ENCODE results near the gene DNMBP.

- TF ChIP-seq SUZ12 (IDR thresholded peaks at IDR 0.05; ENCODE audit: extremely low read depth, insufficient read depth, insufficient read length) (no peak), ZNF274 (IDR thresholded peaks at IDR 0.05; ENCODE audit: low read depth, low read length) (no peak)
These were observed 101.2 kb downstream of the DNMBP start for GRCh38 chr10:99908512-99908911.

Measured in NT2/D1 (cell line).